Measurements from ENCODE around the gene TMED5.

TMED5 gene

DNA sequence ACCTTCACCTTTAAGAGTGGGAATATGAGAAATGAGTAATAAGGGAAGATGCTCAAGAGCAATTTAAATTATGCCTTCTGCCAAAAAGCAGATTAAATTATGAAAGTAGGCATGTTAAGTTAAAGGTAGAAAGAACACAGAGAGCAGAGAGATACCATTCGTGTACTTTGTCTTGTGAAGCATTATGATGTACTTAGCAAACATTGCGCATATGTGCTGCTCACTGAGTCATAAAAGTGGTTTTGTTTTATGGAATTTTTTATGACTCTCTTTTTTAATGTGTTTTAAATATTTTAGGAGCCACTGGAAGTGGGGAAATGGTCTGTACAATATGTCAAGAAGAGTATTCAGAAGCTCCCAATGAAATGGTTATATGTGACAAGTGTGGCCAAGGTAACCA, 65.8 kb downstream of the TMED5 start:
- no peak for DNase-seq

DNA sequence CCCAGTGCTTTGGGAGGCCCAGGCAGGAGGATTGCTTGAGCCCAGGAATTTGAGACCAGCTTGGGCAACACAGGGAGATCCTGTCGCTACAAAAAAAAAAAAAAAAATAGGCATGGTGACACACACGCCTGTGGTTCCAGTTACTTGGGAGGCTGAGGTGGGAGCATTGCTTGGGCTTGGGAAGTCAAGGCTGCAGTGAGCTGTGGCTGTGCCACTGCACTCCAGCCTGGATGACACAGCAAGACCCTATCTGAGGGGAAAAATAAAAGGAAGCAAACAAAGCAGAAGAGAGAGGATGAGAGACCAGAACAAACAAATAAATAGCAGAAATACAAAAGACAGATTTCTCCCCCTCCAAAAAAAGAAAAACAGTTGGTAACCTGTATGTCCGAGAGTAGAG, 67.1 kb downstream of the TMED5 start:
- no peak for DNase-seq

DNA sequence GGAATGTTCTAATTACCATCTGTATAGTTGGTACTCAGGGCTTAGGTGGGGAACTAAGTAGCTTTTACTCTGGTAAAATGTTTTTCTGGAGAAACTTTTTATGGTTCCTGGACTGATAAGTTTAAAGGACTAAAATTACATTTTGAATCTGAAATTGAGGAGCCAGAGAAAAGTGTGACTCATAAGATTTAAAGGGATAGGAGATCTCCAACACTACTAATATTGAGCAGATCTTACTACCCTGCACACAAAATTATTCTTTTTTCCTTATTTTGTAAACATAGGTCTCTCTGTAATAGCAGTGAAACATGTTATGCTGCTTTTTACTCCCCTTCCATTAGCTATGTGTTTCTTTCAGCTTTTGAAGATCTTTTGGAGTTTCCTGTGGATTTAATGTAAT, 68.7 kb downstream of the TMED5 start:
- no peak for DNase-seq

DNA sequence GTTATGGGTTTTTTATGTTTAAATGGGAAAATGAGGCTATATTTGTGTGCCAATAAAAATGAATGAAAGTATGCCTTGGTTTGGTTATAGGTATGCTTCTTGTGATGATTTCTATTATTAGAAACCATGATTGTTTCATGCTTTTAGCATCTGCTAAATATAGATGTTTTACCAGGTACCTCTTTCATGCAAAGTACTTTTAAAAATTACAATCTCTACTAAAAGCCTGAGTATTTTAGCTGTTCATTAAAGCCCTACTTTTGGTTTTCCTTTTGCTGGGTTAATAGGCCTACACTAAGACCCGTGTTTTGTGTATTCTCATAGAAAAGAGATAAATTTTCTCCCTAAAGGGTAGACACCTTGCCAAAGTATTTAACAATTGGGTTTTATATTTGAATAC, 69.1 kb downstream of the TMED5 start:
- no peak for DNase-seq

DNA sequence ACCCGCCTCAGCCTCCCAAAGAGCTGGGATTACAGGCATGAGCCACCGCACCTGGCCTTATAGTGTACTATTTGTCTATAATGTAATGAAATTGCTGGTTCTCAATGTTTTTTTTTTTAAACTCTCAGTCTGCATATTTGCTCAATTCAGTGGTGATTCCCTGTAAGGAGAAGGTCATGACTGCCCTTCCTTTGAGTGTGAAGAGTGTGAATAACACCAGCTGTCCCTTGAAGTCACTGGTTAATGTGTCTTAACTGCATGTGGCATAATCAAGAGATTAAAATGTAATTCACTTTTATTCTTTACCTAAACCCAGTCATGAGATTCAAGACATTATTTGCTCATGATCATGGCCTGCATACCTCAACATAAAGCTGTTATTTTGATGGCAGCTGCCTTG, 70.6 kb downstream of the TMED5 start:
- DNase-seq, result no peak

DNA sequence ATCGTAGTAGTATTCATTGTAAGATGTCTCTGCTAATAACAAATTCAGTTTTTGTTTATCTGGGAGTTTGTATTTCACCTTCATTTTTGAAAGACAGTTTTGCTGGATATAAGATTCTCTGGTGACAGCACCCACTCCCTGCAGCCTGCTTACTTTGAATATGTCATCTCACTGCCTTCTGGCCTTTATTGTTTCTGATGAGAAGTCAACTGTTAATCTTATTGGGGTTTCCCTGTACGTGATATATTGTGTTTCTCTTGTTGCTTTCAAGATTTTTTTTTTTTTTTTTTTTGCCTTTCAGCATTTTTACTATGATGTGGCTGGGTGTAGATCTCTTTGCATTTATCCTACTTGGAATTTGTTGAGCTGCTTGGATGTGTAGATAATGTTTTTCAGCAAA, 71.9 kb downstream of the TMED5 start:
- DNase-seq, result no peak

DNA sequence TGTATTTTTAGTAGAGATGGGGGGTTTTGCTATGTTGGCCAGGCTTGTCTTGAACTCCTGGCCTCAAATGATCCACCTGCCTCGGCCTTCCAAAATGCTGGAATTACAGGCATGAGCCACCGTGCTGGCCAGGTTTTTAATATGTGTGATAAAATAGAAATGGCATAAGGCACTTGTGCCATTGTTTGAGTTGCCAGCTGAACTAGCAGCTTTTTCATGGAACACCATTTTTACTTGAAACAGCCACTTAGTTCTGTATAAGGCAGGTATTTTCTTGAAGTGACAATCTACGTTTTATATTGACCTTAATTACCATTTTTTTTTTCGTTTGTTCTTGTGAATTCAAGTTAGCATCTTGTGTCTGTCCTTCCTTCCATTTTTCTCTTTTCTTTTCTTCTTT, 72.8 kb downstream of the TMED5 start:
- DNase-seq, result no peak

DNA sequence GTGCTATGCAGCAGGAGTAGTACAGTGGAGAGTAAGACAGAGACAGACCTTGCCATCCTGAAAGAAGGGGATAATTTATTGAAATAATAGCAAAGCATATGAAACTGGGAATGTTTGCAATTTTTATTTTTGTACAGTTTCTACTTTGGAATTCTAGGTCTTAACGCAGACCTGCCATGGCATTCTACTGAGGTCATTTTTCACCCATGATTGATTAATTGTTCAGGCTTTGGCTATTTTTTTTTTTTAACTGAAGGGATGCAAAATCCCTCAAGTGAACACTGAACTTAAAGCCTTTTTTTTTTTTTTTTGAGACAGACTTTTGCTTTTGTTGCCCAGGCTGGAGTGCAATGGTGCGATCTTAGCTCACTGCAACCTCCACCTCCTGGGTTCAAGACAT, 74.0 kb downstream of the TMED5 start:
- DNase-seq, result no peak

DNA sequence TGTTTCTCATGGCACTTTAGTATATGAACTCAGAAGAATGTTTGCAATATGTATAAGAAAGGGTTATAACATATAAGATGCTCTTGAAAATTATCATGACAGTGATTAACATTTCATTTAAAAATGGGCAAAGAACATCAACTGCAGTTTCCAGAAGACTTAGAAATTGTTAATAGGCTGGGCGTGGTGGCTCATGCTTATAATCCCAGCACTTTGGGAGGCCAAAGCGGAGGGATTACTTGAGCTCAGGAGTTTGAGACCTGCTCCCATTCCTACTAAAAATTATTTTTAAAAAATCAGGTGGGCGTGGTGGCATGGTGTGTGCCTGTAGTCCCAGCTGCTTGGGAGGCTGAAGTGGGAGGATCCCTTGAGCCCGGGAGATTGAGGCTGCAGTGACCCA, 78.1 kb downstream of the TMED5 start:
- no peak for DNase-seq

All from DMS53 (cell line).